ENCODE data around the gene SPRTN.

SPRTN gene

DNA sequence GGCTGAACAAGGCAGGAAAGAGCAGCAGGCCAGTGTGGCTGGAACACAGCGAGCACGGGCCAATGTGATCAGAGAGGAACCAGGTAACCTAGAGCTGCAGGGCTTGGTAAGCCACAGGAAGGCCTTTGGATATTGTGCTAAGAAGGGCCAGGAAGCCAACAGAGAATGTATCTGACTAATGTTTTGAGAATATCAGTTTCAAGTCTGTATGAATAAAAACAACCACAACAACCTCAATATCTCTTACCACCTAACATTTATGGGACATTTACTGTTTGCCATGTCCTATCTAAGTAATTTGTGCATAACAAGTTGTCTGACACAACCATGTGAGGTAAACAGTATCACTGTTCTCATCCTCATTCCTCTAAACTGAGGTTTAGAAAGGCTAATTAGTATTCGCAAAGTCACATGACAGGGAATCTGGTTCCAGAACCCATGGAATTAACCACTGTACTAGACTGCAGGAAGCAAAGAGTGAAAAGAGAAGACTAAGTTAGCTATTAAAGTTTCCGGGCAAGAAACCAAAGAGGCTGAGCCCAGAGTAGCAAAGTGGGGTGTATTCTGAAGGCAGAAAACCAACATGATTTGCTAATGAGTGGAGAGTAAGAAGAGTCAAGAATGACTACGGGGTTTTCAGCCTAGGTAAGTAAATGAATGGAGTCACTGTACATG is 38.9 kb downstream of the SPRTN start:
- DNase-seq (ENCODE audit: low spot score), result no peak

DNA sequence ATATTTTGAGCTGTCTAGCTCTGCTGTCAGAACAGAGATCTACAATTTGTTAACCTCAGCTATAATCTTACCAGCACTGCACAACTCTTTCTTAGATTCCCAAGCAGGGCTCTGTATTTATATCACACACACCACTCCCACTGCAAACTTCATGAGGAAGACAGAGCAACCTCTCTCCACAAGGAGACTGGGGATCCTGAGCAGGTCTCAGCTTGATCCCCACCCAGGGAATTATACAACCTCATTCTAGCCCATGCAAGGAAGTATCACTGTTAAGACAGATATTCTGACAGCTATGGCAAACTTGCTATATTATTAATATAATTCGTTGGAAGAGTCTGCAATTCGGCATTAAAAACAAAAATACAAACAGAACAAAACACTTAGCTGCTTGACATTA is 43.6 kb downstream of the SPRTN start:
- DNase-seq (ENCODE audit: low spot score), result no peak

DNA sequence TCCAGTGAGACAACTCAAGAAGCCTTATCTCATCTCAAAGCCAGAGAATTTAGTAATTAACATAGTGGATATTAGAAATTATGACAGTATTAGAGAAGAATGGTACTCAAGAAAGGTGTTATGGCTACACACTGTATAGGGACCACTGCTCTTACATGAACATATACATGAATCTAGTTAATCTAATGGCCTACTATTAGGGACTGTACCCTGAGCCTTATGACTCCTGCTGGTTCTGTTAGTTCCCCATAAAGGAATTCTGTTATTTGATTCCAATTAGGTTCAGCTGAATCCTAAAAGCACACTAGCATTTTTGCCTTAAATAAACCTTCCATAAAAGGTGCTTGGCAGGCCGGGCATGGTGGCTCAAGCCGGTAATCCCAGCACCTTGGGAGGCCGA is 44.3 kb downstream of the SPRTN start:
- DNase-seq (ENCODE audit: low spot score), result no peak

DNA sequence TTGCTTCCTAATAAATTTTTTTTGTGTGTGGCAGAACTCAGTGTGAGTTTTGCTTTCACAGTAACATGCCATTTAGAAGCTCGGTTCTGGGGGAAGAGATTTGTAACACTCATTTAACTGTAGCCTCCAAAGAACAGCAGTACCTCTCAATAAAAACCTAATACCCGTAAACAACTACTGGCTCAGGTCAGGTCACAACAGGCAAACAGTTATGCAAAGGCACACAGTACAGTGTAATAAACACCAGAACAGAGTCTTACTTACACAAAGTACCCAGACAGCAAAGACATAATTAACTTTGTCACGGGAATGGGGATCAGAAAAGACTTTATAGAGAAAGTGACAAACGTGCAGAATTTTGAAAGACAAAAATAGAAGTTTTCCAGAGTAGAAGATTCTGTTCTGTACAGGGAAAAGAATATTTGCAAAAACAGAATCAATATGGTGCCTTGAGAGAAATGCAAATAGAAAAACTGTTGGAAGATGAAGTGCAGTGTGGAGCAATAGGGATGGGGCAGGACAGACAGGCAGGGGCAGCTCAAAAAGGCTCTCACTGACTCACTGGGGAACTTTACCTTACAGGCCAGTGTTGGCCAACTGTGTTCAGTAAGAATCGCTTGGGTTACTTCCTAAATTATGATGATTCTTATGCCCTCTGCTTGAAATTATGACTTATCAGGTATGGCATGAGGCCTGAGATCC is 45.2 kb downstream of the SPRTN start:
- no peak for DNase-seq (ENCODE audit: low spot score)

DNA sequence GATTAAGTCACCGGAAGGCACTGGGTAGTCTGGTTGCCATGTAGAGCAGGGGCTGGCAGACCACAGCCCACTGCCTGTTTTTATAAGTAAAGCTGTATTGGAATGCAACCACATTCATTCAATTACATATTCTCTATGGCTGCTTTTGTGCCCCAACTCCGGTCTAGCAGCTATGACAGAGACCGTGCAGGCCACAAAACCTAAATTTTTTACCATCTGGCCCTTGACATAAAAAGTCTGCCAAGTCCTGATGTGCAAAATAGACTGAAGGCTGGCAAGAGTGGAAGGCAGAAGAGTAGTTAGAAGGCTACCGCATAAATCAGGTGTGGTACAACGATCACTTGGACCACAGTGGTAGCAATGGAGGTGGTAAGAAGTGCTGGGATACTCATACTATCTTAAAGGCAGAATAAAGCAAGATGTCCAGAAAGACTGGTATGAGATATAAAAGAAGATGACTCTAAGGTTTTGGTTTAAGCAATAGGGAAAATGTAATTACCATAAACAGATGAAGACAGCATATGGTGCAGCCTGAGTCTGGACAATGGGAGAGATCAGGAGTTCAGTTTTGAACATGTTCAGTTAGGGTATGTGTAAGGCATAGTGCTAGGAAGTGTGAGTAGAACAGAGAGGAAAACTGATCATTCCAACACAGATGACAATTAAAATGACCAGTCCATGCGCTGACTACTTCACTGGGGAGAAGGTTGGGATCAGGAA is 46.8 kb downstream of the SPRTN start:
- DNase-seq (ENCODE audit: low spot score), result no peak

DNA sequence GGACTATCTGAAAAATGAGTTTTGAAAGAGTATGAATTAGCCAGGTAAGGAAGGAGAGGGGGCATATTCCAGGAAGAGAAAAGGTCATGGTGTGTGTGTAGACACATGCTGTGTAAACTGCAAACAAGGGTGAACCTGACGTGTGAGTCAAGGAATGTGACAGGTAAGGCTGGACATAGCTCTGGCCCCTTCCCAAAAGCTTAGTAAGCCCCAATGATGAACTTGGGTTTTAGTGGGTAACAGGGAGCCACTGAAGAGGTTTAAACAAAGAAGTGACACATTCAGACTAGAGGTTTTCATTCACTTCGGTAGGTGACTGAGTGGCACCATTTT is 47.3 kb downstream of the SPRTN start:
- no peak for DNase-seq (ENCODE audit: low spot score)

DNA sequence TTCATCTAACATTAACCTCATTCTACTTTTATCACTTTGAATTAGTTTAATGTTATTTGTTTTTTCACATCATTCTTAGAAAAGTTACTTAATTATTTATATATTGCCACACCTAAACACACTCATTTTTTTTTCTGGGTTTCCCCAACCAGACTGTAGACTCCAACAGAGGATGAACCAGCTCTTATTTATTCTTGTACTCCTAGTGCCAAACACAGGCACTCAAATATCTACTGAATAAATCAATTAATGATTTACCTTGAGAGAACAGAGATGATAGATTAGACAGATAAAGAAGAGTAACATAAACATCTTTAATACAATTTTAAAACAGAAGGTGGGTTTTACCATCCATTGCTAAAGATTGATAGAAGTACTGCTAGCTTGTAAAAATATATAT is 48.4 kb downstream of the SPRTN start:
- no peak for DNase-seq (ENCODE audit: low spot score)

DNA sequence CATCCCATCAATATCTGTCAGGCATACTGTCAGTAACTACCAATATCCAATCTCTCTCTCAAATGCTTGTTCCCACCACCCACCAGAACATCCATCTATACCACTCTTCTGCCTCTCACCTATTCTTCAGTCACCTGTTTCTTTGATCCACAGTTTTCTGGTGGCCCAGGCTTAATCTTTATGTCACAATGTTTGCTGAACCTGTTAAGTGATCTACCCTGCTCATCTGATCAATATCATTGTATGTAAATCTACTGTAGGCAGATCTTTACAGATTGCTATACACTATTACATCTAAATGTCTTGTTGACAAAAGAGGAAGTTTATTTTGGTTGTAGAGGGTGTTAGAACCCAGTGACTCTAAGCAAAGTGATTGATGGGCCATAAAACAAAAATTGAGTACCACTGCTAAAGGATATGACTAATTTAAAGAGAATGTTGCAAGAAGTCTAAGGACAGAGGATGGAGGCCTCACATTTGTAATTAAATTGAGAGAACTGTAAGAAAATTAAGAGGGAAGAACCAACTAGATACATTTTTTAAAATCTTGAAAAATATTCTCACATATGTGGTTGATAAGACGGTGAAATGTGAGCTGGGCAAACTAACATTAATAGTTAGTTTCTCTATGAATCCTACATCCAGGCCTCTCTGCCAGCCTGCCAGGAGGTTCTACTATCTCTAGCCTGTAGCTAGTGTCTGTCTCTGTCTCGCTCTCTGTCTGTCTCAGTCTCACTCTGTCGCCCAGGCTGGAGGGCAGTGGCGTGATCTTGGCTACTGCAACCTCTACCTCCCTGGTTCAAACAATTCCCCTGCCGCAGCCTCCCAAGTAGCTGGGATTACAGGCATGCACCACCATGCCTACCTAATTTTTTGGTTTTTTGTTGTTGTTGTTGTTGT is 49.9 kb downstream of the SPRTN start:
- DNase-seq (ENCODE audit: low spot score), result no peak

DNA sequence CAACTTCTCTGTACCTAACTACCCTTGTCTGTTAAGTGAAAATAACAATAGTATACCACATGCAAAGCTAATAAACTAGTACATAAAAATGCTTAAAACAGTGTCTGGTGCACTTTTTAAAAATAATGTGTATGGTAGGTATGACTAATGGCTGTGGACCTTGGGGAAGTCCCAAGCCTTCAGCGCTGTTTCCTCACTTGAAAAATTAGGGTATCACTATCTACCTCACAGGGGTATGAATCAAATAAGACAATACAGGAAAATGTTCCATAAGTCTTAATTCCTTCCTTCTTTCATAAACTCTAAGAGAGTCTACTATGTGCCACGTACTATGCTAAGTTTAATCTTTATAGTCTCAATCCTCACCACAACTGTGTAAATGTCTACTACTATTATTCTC is 52.0 kb downstream of the SPRTN start:
- no peak for DNase-seq (ENCODE audit: low spot score)

DNA sequence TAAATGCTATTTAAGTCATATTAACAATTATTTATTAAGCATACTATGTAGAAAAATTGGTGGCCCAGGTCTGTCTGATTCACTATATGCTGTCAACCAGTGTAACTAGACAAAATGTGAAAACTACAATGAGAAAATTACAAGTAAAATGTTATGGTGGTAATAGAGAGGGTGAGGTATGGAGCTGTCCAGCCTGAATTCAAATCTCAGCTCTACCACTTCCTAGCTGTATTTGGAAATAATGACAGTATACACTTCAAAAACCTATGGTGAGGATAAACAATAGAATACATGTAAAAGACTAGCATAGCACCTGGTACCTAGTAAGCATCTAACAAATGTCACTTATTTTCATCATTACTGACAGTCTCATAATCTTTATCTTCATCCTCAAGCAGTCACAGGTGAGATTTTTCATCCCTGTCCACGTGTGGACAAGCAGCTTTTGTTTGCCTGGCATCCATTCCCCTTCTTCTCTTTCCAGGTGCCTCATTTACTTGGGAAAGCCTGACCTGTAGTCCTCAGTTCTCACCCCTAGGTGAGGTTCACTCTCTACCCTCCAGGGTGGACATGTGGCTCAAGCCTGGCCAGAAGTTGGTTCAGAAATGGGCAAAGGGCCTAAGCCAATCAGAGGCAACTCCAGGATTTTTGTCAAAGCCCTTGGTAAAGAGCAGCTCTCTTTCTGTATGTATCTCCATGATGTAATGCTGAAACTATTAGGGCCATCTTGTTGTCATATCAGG is 54.5 kb downstream of the SPRTN start:
- no peak for DNase-seq (ENCODE audit: low spot score)

DNA sequence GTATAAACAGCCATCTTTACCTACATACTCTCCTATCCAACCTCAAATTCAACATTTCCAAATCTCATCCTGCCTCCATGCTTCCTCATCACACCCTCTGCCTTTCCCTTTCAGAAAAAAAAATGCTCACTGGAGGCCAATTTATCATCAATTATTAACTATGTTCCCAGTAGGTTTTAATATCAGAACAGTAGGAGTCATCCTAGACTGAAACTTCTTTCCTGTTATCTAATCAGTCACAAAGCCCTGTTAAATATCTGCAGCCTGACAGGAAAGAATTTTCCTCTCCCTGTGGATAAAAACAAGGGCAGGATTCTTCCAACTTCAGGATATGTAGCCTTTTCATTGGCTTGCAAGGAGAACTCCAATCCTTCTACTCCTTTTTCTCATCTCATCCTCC is 55.6 kb downstream of the SPRTN start:
- no peak for DNase-seq (ENCODE audit: low spot score)

DNA sequence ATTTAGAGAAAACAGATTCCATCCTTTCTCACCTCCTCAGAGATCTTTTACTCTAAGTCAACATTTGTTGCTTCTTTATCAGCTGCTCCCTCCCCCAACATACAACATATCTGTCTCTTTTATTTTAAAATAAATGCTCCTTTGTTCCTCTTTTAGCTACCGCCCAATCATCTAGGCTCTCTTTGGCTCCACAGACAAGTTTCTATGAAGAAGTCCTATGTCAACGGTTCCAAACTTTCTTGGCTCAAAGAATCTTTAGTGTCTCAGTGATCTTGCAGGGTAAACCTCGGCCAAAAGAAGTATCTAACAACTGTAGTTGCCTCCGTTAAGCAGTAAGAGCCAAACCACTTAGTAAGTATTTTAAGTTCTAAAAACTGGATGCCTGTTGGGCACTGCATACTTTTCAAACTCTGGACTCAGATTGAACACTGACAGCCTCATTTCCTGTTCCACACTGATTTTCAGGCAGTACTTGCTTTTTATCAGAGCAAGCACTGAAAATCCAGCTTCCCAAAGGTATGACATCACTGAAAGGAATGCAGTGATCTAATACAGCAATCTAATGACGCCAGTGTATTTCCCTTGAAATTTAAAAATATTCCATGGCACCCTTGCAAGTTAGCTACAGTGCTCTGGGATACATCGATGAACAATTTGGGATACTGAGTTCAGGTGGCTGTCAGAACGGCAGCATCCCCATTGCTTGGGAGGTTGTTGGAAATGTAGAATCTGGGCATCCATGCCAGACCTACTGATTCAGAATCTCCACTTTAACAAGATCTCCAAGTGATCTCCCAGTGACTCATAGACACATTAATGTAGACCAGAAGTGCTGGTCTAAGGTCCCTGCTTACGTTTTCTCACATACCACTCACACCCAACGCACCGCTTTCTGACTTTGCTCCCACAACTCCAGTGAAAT is 57.2 kb downstream of the SPRTN start:
- DNase-seq (ENCODE audit: low spot score), result peak; percentile 76

DNA sequence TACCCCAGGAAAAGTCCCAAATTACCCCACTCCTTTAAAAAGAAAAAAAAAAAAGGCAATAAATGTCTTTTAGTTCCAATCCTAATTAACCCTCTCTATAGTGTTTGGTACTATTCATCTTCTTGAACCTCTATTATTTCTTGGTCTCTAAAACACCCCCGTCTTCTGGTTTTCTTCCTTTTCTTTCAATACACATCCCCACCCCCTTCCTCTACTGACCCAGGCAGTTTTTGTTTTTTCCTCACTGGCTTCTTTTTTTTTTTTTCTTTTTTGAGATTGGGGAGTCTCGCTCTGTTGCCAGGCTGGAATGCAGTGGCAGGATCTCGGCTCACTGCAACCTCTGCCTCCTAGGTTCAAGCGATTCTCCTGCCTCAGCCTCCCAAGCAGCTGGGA is 57.9 kb downstream of the SPRTN start:
- no peak for DNase-seq (ENCODE audit: low spot score)

DNA sequence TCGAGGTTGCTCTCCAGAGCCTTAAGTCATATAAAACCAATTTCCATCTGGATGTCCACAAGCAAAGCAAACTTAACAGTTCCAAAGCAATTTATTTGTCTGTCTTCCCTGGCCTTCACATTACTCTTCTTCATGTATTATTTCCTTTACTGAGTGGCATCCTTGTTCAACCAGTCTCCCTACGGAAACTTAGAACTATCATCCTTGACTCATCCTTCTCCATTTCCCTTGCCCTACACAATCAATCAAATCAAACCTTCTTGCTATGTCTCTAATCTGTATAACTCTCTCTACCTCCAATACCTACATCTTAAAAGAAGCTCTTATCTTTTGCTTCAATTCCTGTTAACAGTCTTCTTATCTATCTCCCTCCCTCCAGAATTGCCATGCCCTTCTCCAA is 58.5 kb downstream of the SPRTN start:
- no peak for DNase-seq (ENCODE audit: low spot score)

DNA sequence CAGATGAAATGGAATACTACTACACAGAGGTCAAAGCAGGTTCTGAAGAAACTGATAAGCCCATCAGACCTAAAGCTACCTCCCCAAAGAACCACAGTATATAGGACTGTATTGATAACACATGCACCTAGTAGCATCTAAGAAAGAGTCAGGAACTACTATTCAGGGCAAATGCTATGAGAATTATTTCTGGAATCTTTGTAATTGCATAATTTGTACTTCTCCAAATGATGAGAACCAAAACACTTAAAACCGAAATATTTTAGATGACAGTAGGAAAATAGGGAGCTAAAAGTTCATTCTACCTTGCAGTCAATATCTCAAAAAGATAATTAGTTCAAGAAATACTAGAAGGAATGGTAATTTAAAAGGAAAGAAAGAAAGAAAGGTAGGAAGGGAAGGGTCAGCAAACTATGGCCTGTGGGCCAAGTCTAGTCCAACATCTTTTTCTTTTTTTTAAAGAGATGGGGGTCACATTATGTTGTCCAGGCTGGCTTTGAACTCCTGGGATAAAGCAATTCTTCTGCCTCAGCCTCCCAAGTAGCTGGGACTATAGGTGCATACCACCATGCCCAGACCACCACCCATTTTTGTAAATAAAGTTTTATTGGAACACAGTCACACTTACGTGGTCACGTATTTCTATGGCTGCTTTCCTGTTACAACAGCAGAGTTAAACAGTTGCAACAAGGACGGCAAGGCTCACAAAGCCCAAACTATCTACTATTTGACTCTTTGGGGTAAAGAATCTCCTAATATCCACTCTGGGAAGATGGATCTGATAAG is 60.0 kb downstream of the SPRTN start:
- no peak for DNase-seq (ENCODE audit: low spot score)

DNA sequence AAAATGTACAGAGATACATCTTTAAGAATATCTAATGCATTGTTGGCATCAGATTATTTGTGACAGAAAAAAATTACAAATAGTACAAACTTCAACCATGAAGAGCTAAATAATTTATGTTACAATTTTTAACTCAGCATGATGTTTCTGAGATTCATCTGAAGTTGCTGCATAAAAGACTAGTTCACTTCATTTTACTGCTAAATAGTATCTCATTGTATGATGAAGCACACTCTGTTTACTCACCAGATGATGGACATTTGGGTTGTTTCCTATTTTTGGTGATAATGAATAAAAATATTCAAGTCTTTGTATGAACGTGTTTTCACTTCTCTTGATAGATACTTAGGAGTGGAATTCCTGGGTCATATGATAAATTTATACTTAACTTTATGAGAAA is 63.4 kb downstream of the SPRTN start:
- DNase-seq (ENCODE audit: low spot score), result no peak

DNA sequence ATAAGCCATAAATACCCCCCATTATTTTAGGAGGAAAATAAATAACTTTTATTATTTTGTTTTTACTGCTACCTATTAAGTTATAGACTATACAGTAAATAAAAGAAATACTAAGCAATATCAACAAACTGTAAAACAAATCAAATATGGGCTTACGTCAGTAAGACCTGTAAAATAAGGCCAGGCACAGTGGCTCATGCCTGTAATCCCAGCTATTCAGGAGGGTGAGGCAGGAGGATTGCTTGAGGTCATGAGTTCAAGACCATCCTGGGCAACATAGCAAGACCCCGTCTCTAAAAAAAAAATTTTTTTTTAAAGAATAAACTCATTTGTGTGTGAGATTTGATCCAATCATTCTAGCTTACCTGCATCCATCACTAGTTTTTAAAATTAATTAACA is 66.2 kb downstream of the SPRTN start:
- DNase-seq (ENCODE audit: low spot score), result no peak
